AG20443 (cell line): Measurements from ENCODE around the gene CAMK2B.
A peak's percentile ranks its signal among the peaks of the same experiment; 100 is the strongest.
"Not testable (repeated sequence)": the region's sequence is repeated elsewhere in the genome, so short reads cannot be mapped to it uniquely, and the experiment has no call there.

Experiments
- DNase-seq: peaks from one replicate; pipeline ENCODE4 v3.0.0; 2012; ENCODE audit warnings: low spot score, mixed read lengths

The CAMK2B gene

GRCh38 chr7:44189993-44190872, 135.2 kb downstream of the CAMK2B start:
- no peak for DNase-seq

- DNase-seq = no peak
Observed at GRCh38 chr7:44189286-44189992, 136.0 kb downstream of the CAMK2B start, which contains the start of gene GCK. TSS of gene GCK (minus strand) at chr7:44189439. CDS start at chr7:44188953, 486 bp downstream.

GRCh38 chr7:44188480-44189225, 136.7 kb downstream of the CAMK2B start:
- no peak for DNase-seq

GRCh38 chr7:44187636-44188416, 137.6 kb downstream of the CAMK2B start:
- DNase-seq = no peak

- DNase-seq = no peak
Observed at GRCh38 chr7:44186736-44187135, 138.7 kb downstream of the CAMK2B start.

- no peak for DNase-seq
Observed at GRCh38 chr7:44185729-44186128, 139.7 kb downstream of the CAMK2B start.

GRCh38 chr7:44184873-44185446, 140.4 kb downstream of the CAMK2B start:
- DNase-seq = no peak

- peak; percentile 91 for DNase-seq
Observed at GRCh38 chr7:44184206-44184872, 141.1 kb downstream of the CAMK2B start.

GRCh38 chr7:44183386-44183785, 142.0 kb downstream of the CAMK2B start:
- no peak for DNase-seq

GRCh38 chr7:44182827-44183226, 142.6 kb downstream of the CAMK2B start:
- DNase-seq = no peak

GRCh38 chr7:44180631-44181030, 144.8 kb downstream of the CAMK2B start:
- no peak for DNase-seq

- peak; percentile 52 for DNase-seq
Observed at GRCh38 chr7:44177570-44178131, 147.7 kb downstream of the CAMK2B start.

GRCh38 chr7:44176486-44176885, 148.9 kb downstream of the CAMK2B start:
- no peak for DNase-seq

GRCh38 chr7:44175730-44176129, 149.7 kb downstream of the CAMK2B start:
- DNase-seq = no peak

GRCh38 chr7:44174694-44174948, 150.8 kb downstream of the CAMK2B start:
- DNase-seq = not testable (repeated sequence)

GRCh38 chr7:44173911-44174693, 151.3 kb downstream of the CAMK2B start:
- no peak for DNase-seq

- no peak for DNase-seq
Observed at GRCh38 chr7:44172803-44173424, 152.5 kb downstream of the CAMK2B start.

GRCh38 chr7:44172352-44172751, 153.0 kb downstream of the CAMK2B start:
- DNase-seq = no peak

GRCh38 chr7:44171901-44172300, 153.5 kb downstream of the CAMK2B start:
- not testable (repeated sequence) for DNase-seq
